Activated naive CD4-positive, alpha-beta T cell (primary cell): ENCODE measurements around the gene NOS3.
"Not testable (repeated sequence)": the region's sequence is repeated elsewhere in the genome, so short reads cannot be mapped to it uniquely, and the experiment has no call there.

Experiments used
- DNase-seq, 4 experiments: peaks; one replicate each; lab custom pipeline; 2025; lab: John Stamatoyannopoulos, UW

Gene NOS3

GRCh38 chr7:151000897-151001495 lies 10.2 kb downstream of the NOS3 start:
- no peak for DNase-seq

- DNase-seq = no peak
Measured at GRCh38 chr7:151001546-151001945, 10.7 kb downstream of the NOS3 start.

GRCh38 chr7:151003572-151003971 lies 12.8 kb downstream of the NOS3 start:
- no peak for DNase-seq

- DNase-seq = no peak
Measured at GRCh38 chr7:151005566-151005965, 14.7 kb downstream of the NOS3 start.

- no peak for DNase-seq
Measured at GRCh38 chr7:151006590-151007300, 15.9 kb downstream of the NOS3 start.

GRCh38 chr7:151007469-151007898 lies 16.7 kb downstream of the NOS3 start:
- DNase-seq = no peak

GRCh38 chr7:151008143-151008510 lies 17.3 kb downstream of the NOS3 start:
- DNase-seq = no peak

GRCh38 chr7:151008511-151009323 lies 17.9 kb downstream of the NOS3 start:
- peak; percentile 45 to 75 (median 65) for DNase-seq

- DNase-seq = no peak
Measured at GRCh38 chr7:151009327-151010036, 18.7 kb downstream of the NOS3 start.

GRCh38 chr7:151010037-151010306 lies 19.2 kb downstream of the NOS3 start:
- DNase-seq = no peak

GRCh38 chr7:151010307-151011096 lies 19.7 kb downstream of the NOS3 start:
- peak in 1 of 4 experiments; percentile 19 for DNase-seq

GRCh38 chr7:151011097-151011409 lies 20.2 kb downstream of the NOS3 start:
- DNase-seq = no peak

- not testable (repeated sequence) for DNase-seq
Measured at GRCh38 chr7:151011616-151012015, 20.8 kb downstream of the NOS3 start.

GRCh38 chr7:151012031-151012692 lies 21.3 kb downstream of the NOS3 start:
- DNase-seq = no peak

- no peak for DNase-seq
Measured at GRCh38 chr7:151012911-151013347, 22.1 kb downstream of the NOS3 start.

GRCh38 chr7:151013356-151013732 lies 22.5 kb downstream of the NOS3 start:
- no peak for DNase-seq

GRCh38 chr7:151013733-151014497 lies 23.1 kb downstream of the NOS3 start:
- peak; percentile 41 to 82 (median 68) for DNase-seq

- peak in 1 of 4 experiments; percentile 23 for DNase-seq
Measured at GRCh38 chr7:151014950-151015349, 24.1 kb downstream of the NOS3 start.

GRCh38 chr7:151015967-151016366 lies 25.1 kb downstream of the NOS3 start:
- DNase-seq = no peak

GRCh38 chr7:151016505-151016904 lies 25.7 kb downstream of the NOS3 start:
- no peak for DNase-seq

GRCh38 chr7:151016942-151017341 lies 26.1 kb downstream of the NOS3 start:
- no peak for DNase-seq
